Activated T-helper 9 cell treated with anti-CD3 and anti-CD28 coated beads, Interleukin-2, amount 50 U/mL, for 16 hours (primary cell): ENCODE measurements around the gene NR1I3.

Experiments used
- DNase-seq: peaks from one replicate; pipeline ENCODE4 v3.0.0-alpha.2; 2020; ENCODE audit warnings: low read depth

The NR1I3 gene

DNA sequence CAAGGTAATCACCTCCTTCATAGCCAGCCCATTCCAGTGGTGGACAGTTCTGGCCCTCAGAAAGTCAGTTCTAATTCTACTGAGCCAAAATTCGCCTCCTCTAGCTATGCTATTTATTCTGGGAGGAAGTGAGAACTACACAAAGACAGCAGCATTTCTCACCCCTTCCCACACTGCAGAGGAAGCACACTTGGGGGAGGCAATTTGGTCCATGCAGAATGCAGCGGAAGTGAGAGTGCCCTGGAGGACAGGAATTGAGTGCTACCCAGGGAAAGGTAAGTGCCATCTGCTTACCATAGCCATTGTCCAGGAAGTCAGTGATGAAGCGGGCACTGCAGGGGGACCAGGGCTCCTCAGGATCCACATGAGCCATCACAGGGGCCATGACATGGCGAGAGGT, 42.8 kb downstream of the NR1I3 start:
- DNase-seq, result no peak

DNA sequence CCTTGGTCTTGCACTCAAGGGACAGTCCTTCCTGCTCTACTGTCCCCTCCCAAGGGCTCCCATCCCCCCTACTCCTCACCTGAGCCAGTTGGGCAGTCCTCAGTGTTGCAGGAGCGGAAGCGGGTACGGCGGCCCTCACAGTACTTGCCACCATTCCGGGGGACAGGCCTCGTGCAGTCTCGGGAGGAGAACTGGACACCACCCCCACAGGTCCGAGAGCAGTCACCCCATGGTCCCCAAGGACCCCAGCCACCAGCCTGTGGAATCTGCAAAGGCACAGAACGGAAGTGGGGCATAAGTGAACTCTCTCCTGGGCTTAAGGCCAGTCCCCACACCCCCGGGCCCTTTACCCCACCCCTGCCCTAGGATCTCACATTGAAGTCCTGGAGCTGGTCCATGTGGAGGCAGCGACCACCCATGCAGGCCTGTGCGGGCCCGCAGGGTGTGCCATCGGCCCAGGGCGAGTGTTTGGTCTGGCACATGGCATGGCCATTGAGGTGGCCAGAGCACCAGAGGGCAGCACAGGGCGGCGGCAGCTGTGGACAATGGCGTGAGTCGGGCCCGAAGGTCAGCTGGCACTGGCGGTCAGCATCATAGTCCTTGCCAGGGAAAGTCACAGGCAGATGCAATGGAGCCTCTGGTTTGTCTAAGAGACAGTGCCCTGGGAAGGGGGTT, 44.3 kb downstream of the NR1I3 start:
- no peak for DNase-seq

DNA sequence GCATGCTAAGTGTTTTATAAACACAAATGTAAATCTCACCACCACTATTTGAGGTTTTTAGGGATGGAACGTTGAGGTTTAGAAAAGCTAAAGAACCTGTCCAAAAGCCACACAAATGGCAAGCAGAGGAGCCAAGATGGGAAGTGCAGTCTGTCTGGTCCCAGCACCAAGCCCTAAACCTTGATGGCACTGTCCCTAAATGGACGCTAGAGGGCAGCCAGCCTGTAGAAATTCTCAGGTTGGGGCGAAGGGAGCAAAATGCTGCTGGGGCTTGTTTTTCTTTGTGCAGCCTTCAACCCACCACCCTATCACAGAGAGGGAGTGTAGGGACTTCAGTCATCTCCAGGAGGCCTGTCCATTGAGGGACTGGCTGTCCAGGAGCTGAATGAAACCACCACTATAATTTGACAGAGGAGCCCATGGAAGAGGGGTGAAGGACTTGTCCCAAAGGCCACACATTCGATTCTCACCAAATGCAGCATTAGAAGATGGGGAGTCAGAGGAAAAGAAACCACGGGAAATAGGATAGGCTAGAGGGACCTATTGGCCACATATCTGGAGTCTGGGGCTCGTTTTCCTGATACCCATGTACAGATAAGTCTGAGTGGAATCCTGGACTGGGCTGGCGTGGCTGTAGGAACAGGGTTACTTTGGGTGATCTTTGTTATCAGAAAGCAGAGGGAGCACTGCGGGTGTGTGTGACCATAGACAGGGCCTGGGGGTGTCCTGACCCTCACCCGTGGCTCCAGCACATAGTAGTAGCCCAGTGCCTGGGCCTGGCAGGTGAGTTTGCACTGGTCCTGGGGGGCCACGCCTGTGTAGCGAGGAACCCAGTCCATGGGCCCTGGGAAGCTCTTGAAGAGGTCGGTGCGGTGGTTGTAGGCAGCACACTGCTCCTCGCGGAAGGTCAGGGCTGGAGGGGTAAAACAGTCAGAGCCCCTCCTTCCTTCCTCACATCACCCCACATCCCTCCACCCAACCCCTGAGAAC, 45.2 kb downstream of the NR1I3 start:
- DNase-seq, result peak; percentile 45

DNA sequence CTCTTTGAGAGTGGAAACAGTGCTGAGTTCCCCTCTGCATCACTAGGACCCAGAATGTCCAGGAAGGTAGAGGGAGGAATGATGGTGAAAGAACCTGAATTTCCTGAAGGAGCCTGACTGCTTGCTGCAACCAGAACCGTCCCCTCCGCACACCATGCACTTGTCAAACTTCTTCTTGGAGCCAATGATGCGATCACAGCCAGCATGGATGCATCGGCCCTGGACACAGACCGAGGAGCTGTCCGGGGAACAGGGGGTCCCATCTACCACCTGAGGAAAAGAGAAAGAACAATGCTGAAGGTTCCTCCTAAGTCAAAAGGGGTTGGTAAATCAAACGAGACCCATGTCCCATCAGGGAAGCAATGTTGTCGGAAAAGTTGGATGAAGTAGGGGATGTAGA, 46.0 kb downstream of the NR1I3 start:
- no peak for DNase-seq

DNA sequence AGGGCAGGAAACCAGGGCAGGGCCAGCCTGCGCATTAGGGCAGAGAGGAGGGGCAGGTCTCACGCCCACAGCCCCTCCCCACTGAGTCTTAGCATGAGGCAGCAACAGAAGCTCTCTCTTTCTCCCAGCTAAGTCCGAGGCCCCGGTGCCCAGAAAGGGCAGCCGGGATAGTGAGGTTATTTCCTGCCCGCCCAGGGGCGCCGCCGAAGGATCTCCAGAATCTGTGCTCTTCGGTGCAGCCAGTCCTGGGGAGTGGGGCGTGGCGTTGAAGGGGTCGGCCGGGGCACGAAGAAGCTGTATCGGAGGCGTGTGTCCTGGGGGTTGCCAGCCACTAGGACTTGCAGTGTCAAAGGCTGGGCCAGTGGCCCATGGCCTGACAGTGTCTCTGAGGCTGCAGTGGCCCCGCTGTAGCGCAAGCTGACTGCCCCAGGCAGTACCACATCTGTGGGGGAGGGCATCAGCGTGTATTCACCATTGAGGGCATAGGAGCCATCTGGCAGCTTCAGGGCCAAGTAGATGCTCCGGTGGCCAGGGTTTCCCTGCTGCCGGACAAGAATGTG, 47.0 kb downstream of the NR1I3 start:
- DNase-seq, result no peak

DNA sequence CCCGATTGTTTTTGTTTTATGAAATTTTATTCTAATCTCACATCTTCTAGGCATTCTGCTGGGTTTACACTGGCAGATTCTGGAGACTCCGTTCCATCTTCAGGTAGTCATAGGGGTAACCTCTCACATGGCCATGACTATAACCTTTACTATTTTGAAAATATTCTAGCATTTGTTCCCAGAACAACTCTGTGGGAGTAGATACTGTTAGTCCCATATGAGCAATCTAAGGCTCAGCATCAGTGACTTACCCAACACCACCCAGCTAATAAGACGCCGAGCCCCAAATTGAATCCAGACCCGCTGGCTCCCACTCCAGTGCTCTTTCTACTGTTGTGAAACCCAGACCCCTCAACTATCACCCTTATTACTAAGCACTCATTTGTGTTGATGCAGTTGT, 49.0 kb downstream of the NR1I3 start:
- DNase-seq, result no peak

DNA sequence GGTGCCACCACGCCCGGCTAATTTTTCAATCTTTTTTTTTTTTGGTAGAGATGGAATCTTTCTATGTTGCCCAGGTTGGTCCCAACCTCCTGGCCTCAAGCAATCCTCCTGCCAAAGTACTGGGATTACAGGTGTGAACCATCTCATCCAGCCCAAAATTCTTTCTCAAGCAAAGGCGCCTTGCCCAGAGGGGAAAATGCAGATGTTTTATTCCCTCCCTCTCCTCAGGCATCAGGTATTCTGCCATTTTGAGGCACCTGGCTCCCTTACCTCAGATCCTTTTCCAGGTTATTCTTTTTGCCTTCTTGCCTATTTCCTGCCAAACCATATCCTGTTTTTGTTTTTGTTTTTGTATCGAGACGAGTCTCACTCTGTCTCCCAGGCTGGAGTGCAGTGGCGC, 49.6 kb downstream of the NR1I3 start:
- DNase-seq, result no peak

DNA sequence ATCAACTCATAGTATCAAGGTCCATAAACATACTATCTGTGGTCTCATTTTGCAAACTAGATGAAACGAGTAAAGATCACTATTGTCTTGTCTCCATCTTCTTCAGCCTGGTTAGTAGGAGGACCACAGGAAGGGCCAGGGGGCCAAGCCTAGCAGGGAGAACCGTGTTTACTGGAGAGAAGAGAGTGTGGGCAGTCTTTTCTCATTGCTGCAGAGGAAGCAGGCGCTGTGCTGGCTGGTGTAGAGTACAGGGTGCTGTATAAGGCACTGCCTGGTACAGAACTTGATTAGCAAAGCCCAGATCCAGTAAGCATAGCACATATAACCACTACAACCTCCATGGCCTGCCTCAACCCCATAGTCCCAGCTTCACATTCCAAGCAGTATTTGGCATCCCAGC, 50.7 kb downstream of the NR1I3 start:
- no peak for DNase-seq

DNA sequence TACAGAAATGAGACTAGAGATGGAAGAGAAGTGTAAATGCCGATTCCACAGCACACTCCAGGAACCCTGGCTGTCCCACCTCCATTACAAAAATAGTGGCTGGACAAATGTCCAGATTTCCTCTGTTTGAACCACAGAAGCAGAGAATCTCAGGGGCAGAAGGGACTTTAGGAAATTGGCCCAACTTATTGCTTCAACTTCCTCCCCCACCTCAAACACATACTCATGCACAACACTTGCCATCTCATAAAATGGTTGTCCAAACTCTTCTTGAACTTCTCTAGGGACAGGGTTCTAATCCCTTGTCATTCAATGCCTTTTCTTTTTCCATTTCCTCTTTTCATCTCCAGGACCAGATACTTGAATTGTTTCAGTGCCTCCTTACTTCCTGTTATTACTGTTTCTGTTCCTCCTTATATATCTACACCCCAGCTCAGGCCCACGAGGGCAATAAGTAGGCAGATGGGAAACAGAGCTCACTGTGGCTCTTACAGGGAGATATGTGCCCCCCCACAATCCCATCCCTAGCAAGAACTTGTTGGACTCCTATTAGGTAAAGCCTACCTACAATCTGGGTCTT, 52.2 kb downstream of the NR1I3 start:
- DNase-seq, result no peak

DNA sequence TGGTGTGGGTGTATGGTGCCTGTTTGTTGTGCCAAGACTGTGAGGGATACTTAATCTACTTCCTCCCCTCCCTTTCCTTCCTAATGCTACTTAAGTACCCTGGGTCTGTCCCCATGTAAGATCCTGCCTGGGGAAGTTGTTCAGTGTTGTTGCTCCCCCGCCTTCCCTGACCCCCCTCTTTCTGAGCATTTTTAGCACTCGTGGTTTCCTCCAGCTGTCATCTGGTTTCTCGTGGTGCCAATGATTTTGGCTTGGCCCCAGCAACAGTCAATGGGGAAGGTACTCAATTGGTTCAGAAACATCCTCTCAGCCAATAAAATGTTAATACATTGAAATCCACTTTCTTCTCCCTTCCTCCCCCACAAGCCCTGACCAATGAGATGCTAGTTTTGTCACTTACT, 52.7 kb downstream of the NR1I3 start:
- peak; percentile 48 for DNase-seq

DNA sequence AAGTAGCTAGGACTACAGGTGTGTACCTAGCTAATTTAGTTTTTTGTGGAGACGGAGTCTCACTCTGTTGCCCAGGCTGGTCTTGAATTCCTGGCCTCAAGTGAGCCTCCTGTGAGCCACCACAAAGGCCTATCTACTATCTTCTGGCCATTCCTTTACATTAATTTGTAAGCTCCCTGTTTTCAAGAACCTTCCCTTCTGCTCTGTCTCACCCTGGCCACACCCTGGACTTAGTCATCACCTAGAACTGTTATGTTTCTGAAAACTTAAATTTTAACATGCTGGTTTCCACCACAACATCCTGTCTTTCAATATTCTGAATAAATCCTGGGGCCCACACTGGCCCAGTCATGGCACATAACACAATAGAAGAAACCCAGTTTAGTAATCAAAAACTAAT, 55.8 kb downstream of the NR1I3 start:
- peak; percentile 38 for DNase-seq

DNA sequence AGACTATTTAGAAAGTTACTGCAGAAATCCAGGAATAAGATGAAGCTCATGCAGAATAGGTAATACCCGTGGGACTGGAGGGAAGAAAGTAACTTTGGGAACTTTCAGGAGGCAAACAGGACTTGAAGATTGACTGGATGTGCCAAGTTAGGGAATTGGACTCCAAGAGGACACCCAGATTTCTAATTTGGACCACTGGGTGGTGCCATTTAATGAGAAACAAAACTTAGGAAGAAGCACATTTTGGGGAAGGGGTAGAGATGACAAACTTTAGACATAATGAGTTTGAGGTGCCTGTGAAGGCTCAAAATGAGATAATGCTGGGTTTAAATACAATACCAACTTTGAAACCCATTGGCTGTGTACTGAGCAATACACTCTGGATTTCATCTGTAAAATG, 57.4 kb downstream of the NR1I3 start:
- no peak for DNase-seq

DNA sequence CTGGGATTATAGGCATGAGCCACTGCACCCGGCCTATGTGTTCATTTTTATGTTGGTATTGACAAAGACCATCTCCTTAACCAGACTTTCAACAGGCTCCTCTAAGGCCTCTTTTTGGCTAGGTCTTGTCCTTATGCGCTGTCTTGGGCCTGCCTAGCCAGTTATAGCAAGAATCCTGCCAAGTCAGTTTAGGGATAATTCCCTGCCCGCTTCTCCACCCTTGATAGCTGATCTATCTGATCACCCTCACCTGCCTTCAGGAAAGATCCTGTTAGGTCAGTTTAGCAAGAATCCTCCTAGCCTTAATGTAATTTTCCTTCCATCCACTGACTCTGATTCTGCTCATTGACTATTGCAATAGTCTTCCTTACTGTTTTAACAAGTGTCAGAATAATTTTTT, 58.3 kb downstream of the NR1I3 start:
- DNase-seq, result no peak
